VCaP (cell line): ENCODE measurements around the gene ELK3.

ENCODE experiments used
- H3K27ac ChIP-seq: fragments of 450-650 bp; 2 replicates; pipeline ENCODE4 v1.5.1; 2017
- CTCF ChIP-seq: fragments of 450-650 bp; conservative IDR thresholded peaks from 2 replicates; pipeline ENCODE4 v1.5.1; 2017; ENCODE audit warnings: mild to moderate bottlenecking, moderate library complexity

Gene ELK3

GRCh38 chr12:96236221-96236822 is 42.1 kb downstream of the ELK3 start:
- no peak overlapping the region for H3K27ac ChIP-seq
- TF ChIP-seq CTCF, result no peak

GRCh38 chr12:96237035-96237434 is 42.9 kb downstream of the ELK3 start:
- no peak overlapping the region for H3K27ac ChIP-seq
- no peak for TF ChIP-seq CTCF

GRCh38 chr12:96237465-96238077 is 43.4 kb downstream of the ELK3 start:
- H3K27ac ChIP-seq, result no peak overlapping the region

GRCh38 chr12:96238336-96239047 is 44.3 kb downstream of the ELK3 start:
- no peak for TF ChIP-seq CTCF
- no peak overlapping the region for H3K27ac ChIP-seq

More at GRCh38 chr12:96237465-96238077, 43.4 kb downstream of the ELK3 start:
- no peak for TF ChIP-seq CTCF

GRCh38 chr12:96239711-96240635 is 45.8 kb downstream of the ELK3 start:
- no peak for TF ChIP-seq CTCF
- H3K27ac ChIP-seq, result no peak overlapping the region

GRCh38 chr12:96240656-96241055 is 46.5 kb downstream of the ELK3 start:
- no peak for TF ChIP-seq CTCF
- no peak overlapping the region for H3K27ac ChIP-seq

- H3K27ac ChIP-seq, result no peak overlapping the region
- TF ChIP-seq CTCF, result no peak
Observed at GRCh38 chr12:96241431-96241830, 47.3 kb downstream of the ELK3 start.
